ENCODE results near the gene FHIT.

GRCh38 chr3:61015408-61015807, 235.8 kb downstream of the FHIT start:
- no peak for TF ChIP-seq CTCF (IDR thresholded peaks at IDR 0.05)
- no peak for TF ChIP-seq POLR2A (IDR thresholded peaks at IDR 0.05)
